Loucy (cell line): ENCODE results near the gene ENPP1.

Experiments
- H2AFZ ChIP-seq: fragments of 200-600 bp; sonication (generic); 2 replicates; pipeline ENCODE4 v1.6.0; 2016; ENCODE audit warnings: antibody characterized with exemption, mild to moderate bottlenecking, low read length, moderate library complexity
- H3F3A ChIP-seq: fragments of 200-600 bp; 2 replicates; pipeline ENCODE4 v1.6.0; 2016; ENCODE audit warnings: antibody characterized with exemption, low read depth, mild to moderate bottlenecking
- H3K27me3 ChIP-seq: fragments of 200-600 bp; sonication (generic); 2 replicates; pipeline ENCODE4 v1.6.1; 2014; ENCODE audit warnings: low read length, mild to moderate bottlenecking; ENCODE audit not compliant: insufficient read depth, poor library complexity, severe bottlenecking
- H3K36me3 ChIP-seq: fragments of 200-600 bp; sonication (generic); 2 replicates; pipeline ENCODE4 v1.6.1; 2016; ENCODE audit warnings: low read length; ENCODE audit not compliant: insufficient read depth
- H3K4me1 ChIP-seq: fragments of 200-600 bp; sonication (generic); 2 replicates; pipeline ENCODE4 v1.5.1; 2014; ENCODE audit warnings: low read length, mild to moderate bottlenecking; ENCODE audit not compliant: insufficient read depth, poor library complexity, severe bottlenecking
- H3K4me2 ChIP-seq: fragments of 200-600 bp; sonication (generic); 2 replicates; pipeline ENCODE4 v1.6.0; 2014; ENCODE audit warnings: antibody characterized with exemption, low read length, low read depth, mild to moderate bottlenecking; ENCODE audit not compliant: poor library complexity, severe bottlenecking
- H3K4me3 ChIP-seq: fragments of 200-600 bp; sonication (generic); 2 replicates; pipeline ENCODE4 v1.5.1; 2014; ENCODE audit warnings: low read length, mild to moderate bottlenecking, mixed read lengths; ENCODE audit not compliant: poor library complexity, severe bottlenecking
- H3K79me2 ChIP-seq: fragments of 200-600 bp; sonication (generic); 2 replicates; pipeline ENCODE4 v1.6.1; 2014; ENCODE audit warnings: low read length; ENCODE audit not compliant: insufficient read depth
- H3K9ac ChIP-seq: fragments of 200-600 bp; sonication (generic); 2 replicates; pipeline ENCODE4 v1.6.0; 2014; ENCODE audit warnings: mild to moderate bottlenecking, low read depth, low read length, moderate library complexity; ENCODE audit not compliant: poor library complexity, severe bottlenecking
- H3K9me2 ChIP-seq: fragments of 200-600 bp; sonication (generic); replicated peaks from 2 replicates; pipeline ENCODE4 v1.6.1; 2016; ENCODE audit warnings: low read depth, low read length, mixed read lengths
- H3K9me3 ChIP-seq: fragments of 200-600 bp; sonication (generic); 2 replicates; pipeline ENCODE4 v1.6.1; 2014; ENCODE audit warnings: mild to moderate bottlenecking, antibody characterized with exemption, low read length, low read depth; ENCODE audit not compliant: insufficient read depth
- H4K20me1 ChIP-seq: fragments of 200-600 bp; sonication (generic); 2 replicates; pipeline ENCODE4 v1.6.0; 2014; ENCODE audit warnings: antibody characterized with exemption, low read length, mild to moderate bottlenecking; ENCODE audit not compliant: insufficient read depth, poor library complexity, severe bottlenecking
- CTCF ChIP-seq: fragments of 200-600 bp; sonication (generic); conservative IDR thresholded peaks from 2 replicates; pipeline ENCODE4 v1.5.1; 2014; ENCODE audit warnings: mild to moderate bottlenecking, antibody characterized with exemption, low read length
- EZH2phosphoT487 ChIP-seq: fragments of 200-600 bp; IDR thresholded peaks from 2 replicates; pipeline ENCODE4 v1.6.1; 2018; ENCODE audit warnings: antibody characterized with exemption, mild to moderate bottlenecking, moderate library complexity, borderline replicate concordance

Gene ENPP1

GRCh38 chr6:131861381-131861780 lies 53.6 kb downstream of the ENPP1 start:
- peaks cover 5% of the 10 kb centered on the region for H3K27me3 ChIP-seq
- no peak overlapping the region for H3K4me2 ChIP-seq
- H3K9me2 ChIP-seq, result no peaks in the 10 kb centered on the region
- H3K36me3 ChIP-seq, result no peaks in the 10 kb centered on the region
- TF ChIP-seq CTCF (no peak), EZH2phosphoT487 (no peak)
- no peaks in the 10 kb centered on the region for H3F3A ChIP-seq
- H3K9me3 ChIP-seq, result no peaks in the 10 kb centered on the region
- no peak overlapping the region for H3K4me3 ChIP-seq
- no peaks in the 10 kb centered on the region for H3K4me1 ChIP-seq
- no peak overlapping the region for H2AFZ ChIP-seq
- no peaks in the 10 kb centered on the region for H4K20me1 ChIP-seq
- H3K9ac ChIP-seq, result no peak overlapping the region
- H3K79me2 ChIP-seq, result no peaks in the 10 kb centered on the region

GRCh38 chr6:131862476-131862875 lies 54.7 kb downstream of the ENPP1 start:
- H3K9me3 ChIP-seq, result no peaks in the 10 kb centered on the region
- no peak overlapping the region for H3K9ac ChIP-seq
- H3K4me2 ChIP-seq, result no peak overlapping the region
- no peak for TF ChIP-seq EZH2phosphoT487
- no peak for TF ChIP-seq CTCF
- H3K79me2 ChIP-seq, result no peaks in the 10 kb centered on the region
- H3K9me2 ChIP-seq, result no peaks in the 10 kb centered on the region
- H4K20me1 ChIP-seq, result no peaks in the 10 kb centered on the region
- peaks cover 7% of the 10 kb centered on the region for H3K27me3 ChIP-seq
- no peak overlapping the region for H2AFZ ChIP-seq
- no peaks in the 10 kb centered on the region for H3F3A ChIP-seq
- H3K4me1 ChIP-seq, result no peaks in the 10 kb centered on the region
- H3K4me3 ChIP-seq, result no peak overlapping the region
- no peaks in the 10 kb centered on the region for H3K36me3 ChIP-seq

GRCh38 chr6:131867744-131868143 lies 59.9 kb downstream of the ENPP1 start:
- Histone ChIP-seq H3K36me3 (no peaks in the 10 kb centered on the region), H3K4me2 (no peak overlapping the region), H3K9me2 (no peaks in the 10 kb centered on the region), H3F3A (no peaks in the 10 kb centered on the region), H3K79me2 (no peaks in the 10 kb centered on the region), H3K27me3 (peaks cover 7% of the 10 kb centered on the region), H4K20me1 (no peaks in the 10 kb centered on the region), H3K9ac (no peak overlapping the region), H3K4me1 (no peaks in the 10 kb centered on the region), H2AFZ (no peak overlapping the region), H3K9me3 (no peaks in the 10 kb centered on the region), H3K4me3 (no peak overlapping the region)
- TF ChIP-seq CTCF (no peak), EZH2phosphoT487 (no peak)
